HS-27A (cell line): ENCODE results near the gene BBS9.
A peak's percentile ranks its signal among the peaks of the same experiment; 100 is the strongest.
"Not testable (repeated sequence)": the region's sequence is repeated elsewhere in the genome, so short reads cannot be mapped to it uniquely, and the experiment has no call there.

Experiments
- DNase-seq: peaks from one replicate; pipeline ENCODE4 v3.0.0-alpha.2; 2012; ENCODE audit warnings: low read depth, missing footprints

Gene BBS9

DNA sequence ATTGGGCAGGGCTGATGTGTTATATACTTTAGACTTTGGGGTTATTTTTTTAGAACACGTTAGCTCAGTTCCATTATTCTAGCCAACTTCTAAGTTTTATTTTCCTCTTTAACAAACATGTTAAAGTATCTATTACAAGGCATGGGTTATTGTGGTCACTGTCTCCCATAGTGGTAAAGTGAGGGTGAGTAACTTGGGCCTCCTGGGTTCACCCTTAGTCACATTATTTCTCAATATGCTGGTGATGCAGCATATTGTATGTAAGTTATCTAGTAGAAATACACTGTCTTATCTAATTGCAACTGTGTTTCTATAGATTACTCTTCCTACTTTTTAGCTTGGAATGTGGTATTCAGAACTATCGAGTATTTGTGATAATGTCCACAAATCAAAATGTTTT lies 65.9 kb downstream of the BBS9 start:
- peak; percentile 14 for DNase-seq

DNA sequence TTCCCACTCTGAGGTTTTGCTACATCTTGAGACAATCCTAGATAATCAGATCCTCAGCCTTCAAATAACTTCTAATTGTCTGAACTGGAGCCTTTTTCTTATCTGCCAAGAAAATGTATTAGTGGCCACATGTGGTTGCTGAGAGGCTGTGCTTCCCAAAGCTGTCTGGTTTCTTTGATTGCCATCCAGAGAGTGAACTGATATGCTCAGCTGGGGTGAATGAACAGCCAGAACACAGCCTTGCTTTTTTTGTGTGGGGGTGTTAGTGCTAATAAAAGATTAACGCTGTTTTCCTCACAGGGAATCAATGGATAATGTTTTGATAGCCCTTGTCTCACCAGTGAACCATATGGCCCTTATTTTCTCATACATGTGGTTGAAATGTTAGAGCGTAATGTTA lies 66.9 kb downstream of the BBS9 start:
- no peak for DNase-seq

GRCh38 chr7:33200282-33200681 lies 70.9 kb downstream of the BBS9 start:
- DNase-seq: no peak

GRCh38 chr7:33201821-33202220 lies 72.5 kb downstream of the BBS9 start:
- no peak for DNase-seq

- no peak for DNase-seq
Measured at GRCh38 chr7:33210958-33211357, 81.6 kb downstream of the BBS9 start.

GRCh38 chr7:33212144-33212543 lies 82.8 kb downstream of the BBS9 start:
- DNase-seq: no peak

DNA sequence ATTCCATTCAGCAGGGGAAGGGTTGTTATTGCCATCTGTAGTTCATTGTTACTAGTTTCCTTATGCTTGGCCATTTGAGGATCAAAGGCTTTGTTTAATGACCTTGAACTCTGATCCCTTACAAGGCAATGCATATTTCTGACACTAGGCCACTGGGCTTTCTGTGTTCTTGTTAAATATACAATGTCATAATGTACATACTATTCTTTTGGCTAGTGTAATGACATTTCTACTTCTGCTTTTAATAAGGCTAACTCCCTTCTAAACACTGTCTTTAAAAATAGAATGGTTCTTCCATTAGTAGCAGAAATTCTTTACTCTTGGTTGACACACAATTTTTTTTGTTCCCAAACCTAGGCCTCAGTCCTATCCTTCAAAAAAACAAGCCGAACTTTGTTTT lies 86.6 kb downstream of the BBS9 start:
- no peak for DNase-seq

DNA sequence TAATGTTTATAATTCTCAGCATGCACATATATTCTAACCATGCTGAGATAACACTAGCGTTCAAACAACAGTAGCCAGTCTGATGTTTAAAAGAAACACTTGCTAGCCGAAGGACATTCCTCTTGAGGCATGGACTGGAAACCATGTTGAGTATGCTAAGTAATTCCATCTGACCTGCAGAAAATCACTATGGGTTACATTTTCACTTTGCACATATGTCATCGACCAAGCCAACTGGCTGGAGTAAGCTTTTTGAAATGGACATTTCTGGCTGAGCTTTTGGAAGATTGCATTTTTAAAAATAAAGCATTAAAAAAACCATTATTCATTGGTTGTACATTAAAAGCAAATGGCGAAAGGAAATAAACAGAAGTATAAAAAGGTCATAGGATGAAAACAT lies 88.2 kb downstream of the BBS9 start:
- no peak for DNase-seq

DNA sequence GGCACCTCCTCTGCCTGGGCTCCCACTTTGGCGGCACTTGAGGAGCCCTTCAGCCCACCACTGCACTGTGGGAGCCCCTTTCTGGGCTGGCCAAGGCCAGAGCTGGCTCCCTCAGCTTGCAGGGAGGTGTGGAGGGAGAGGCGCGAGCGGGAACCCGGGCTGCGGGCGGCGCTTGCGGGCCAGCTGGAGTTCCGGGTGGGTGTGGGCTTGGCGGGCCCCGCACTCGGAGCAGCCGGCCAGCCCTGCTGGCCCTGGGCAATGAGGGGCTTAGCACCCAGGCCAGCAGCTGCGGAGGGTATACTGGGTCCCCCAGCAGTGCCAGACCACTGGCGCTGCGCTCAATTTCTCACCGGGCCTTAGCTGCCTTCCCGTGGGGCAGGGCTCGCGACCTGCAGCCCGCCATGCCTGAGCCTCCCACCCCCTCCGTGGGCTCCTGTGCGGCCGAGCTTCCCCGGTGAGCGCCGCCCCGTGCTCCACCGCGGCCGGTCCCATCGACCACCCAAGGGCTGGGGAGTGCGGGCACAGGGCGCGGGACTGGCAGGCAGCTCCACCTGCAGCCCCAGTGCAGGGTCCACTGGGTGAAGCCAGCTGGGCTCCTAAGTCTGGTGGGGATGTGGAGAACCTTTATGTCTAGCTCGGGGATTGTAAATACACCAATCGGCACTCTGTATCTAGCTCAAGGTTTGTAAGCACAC lies 89.6 kb downstream of the BBS9 start:
- DNase-seq: not testable (repeated sequence)

DNA sequence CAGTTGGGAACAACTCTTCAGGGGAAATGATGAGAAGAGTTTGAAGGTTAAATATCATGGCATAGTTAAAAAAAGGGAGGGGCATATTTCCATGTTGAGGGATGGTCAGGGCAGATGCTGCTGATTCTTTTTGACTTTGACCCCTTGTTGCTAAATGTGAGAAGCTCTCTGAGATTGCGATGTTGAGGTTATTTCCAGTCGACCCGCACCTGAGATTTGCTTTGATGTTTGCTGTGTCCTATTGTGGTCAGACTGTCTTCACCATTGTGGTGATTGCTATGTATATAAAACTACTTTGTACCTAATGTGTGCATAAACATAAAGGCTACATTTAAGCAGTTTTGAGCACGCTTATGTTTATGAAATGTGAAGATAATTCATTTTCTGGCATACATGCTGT lies 90.9 kb downstream of the BBS9 start:
- DNase-seq: no peak

DNA sequence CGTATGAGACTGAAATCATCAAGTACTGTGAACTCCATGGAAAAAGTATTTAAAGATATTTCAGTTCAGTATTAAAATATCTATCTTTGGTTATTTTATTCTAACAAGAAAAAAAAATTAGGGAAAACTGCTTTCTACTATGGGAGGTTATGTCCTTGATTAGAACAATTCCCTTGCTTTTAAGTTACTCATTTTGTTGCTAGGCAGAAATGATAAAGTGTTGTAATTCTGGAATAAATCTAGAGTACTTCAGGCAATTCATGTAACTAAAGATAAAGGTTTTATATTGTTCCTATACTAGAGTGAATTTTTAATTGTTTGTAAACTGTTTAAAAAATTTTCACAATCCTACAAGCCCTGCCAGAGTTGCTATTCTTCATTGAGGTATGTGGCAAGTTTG lies 92.0 kb downstream of the BBS9 start:
- no peak for DNase-seq

DNA sequence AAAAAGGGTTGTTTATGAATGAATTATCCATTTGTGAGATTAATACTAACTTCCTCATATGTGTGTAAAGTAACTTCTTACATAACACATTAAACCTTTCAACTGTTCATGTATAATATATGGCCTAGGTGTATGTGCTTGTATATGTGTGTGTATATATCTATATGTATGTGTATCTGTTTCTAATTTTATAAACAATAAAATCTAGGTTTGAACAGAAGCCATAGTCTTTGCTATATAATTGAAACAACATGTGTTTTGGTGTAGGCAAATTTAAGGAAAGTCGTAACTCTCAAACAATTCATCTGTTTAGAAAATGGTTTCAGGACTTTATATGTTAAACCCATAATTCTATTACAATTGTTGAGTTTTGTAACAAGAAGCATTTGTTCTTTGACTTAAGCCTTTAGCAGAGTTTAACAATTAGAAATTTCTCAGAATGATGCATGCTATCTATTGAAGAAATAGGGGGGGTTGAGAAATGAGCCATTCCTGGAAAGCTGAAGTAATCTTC lies 103.3 kb downstream of the BBS9 start:
- no peak for DNase-seq

- no peak for DNase-seq
Measured at GRCh38 chr7:33233659-33234058, 104.3 kb downstream of the BBS9 start.

GRCh38 chr7:33237036-33237435 lies 107.7 kb downstream of the BBS9 start:
- no peak for DNase-seq

- DNase-seq: no peak
Measured at GRCh38 chr7:33243319-33243881, 114.0 kb downstream of the BBS9 start.

DNA sequence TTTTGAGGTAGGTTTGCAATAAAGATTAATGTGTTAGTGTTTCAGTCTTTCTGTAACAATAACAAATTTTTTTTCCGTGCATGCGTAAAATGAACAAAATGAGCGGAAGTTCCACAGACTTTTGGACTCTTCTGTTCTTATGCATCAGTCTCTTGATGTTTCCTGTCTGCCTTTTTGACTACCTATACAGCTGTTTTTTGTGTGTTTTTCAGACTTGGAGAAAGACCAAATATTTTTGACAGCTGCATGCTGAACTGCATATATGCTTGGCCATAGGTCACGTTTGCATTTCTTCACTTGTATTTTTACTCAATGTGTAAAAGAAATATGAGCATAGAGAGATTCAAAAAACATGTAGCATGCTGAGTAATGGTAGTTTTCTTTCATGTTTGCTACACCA lies 119.3 kb downstream of the BBS9 start:
- DNase-seq: no peak

GRCh38 chr7:33250421-33250871 lies 121.1 kb downstream of the BBS9 start:
- DNase-seq: no peak

DNA sequence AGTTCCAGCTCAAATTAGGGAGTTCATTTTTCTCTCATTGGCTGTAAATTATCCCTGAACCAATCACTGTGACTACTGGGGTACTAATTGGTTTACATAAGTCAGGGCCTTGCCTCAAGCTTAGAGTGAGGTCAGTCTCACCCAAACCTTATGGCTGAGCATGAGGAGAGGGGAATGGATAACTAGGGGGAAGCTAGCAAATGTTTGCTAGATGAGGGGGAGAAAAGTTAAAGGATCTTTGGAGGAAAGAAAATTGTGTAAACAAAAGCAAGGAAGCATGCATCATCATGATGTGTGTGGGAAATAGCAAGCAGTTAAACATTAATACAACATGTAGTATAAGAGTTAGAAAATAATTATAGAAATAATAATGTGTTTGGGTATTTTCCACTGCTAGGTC lies 121.9 kb downstream of the BBS9 start:
- DNase-seq: no peak

DNA sequence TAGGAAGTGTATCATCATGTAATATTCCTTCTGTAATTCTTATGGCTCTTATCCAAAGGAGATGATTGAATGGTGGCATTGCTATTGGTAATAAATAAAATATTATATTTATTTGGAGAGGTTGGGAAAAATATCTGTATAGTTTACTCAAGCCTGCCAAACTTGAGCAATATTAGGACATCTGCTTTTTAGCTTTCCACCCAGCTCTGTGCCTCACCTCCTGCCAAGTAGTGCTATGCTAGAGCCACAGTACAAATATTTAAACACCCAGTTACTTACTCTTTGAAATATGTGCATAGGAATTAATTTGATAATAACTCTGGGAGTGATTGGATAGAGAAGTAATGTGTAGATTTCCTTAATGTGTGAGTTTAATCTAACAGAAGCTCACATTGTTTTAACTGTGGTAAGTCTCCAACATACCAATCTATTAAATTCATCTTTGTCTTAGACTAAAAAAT lies 129.2 kb downstream of the BBS9 start:
- DNase-seq: no peak

- DNase-seq: no peak
Measured at GRCh38 chr7:33261585-33261984, 132.2 kb downstream of the BBS9 start.

GRCh38 chr7:33262476-33262875 lies 133.1 kb downstream of the BBS9 start:
- DNase-seq: no peak

DNA sequence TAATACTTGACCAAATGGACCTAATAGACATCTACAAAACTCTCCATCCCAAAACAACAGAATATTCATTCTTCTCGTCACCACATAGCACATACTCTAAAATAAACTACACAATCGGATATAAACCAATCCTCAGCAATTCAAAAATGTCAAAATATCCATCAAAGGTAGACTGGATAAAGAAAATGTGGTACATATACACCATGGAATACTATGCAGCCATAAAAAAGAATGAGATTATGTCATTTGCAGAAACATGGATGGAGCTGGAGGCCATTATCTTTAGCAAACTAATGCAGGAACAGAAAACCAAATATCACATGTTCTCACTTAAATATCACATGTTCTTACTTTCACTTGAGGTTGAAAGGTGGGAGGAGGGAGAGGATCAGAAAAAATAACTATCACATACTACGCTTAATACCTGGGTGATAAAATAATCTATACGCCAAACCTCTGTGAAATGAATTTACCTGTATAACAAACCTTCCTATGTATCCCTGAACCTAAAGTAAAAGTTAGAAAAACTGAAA lies 142.5 kb downstream of the BBS9 start:
- DNase-seq: not testable (repeated sequence)

DNA sequence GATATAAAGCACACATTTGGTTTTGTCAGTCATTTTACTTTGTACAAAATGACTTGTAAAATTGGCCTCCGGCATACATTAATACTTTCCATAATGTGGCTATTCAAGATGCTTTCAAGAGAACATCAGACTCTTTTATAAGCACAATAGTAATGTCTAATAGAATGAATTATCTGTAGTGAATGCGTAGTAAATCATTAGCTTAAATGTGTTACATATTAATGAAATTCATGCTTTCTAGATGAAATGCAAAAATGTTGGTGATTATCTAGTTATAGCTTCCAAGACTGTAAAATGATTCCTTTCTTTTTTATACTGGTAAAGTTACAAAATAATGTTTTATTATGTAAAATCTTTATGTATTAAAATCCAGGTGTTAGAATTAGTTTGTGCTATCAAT lies 144.0 kb downstream of the BBS9 start:
- DNase-seq: no peak

DNA sequence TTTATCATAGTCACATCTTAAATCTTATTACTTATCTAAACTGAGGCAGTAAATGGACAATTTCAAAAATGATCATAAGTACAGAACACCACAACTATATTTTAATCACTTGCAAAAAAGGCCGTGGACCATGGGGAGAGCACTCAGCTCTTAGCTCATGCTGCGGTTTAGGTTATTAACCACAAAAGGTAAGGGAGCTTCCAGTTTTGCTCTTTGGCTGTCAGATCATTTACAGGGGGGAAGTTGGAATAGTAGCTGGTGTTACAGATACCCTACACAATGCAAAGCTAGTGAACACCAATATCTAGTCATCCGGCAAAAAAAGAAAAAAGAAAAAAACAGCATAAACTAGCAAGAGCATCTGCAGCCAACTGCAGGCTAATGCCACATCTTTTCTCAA lies 147.0 kb downstream of the BBS9 start:
- DNase-seq: no peak
